GM12891 (cell line): ENCODE measurements around the gene CA5A.

Experiments used
- DNase-seq: peaks from one replicate; pipeline ENCODE4 v3.0.0; 2011; ENCODE audit warnings: low spot score; ENCODE audit not compliant: insufficient read length
- FAIRE-seq: peaks from 2 replicates; lab custom pipeline; 2011; peaks lifted over from hg19 to GRCh38; lab: Jason Lieb, UNC
- PAX5 ChIP-seq: IDR thresholded peaks from 2 replicates; pipeline ENCODE4 v1.6.1; 2011; ENCODE audit warnings: low read length, moderate library complexity, mild to moderate bottlenecking; ENCODE audit not compliant: insufficient read depth, severe bottlenecking
- POLR2A ChIP-seq: IDR thresholded peaks from 2 replicates; pipeline ENCODE4 v1.6.1; 2011; ENCODE audit warnings: low read depth, low read length, control low read depth
- POLR2AphosphoS5 ChIP-seq: IDR thresholded peaks from 2 replicates; pipeline ENCODE4 v1.6.1; 2011; ENCODE audit warnings: low read depth, low read length, control low read depth
- POU2F2 ChIP-seq: IDR thresholded peaks from 2 replicates; pipeline ENCODE4 v1.6.1; 2011; ENCODE audit warnings: low read depth, mild to moderate bottlenecking, control low read depth, low read length, moderate library complexity
- SPI1 ChIP-seq: IDR thresholded peaks from 2 replicates; pipeline ENCODE4 v1.6.1; 2011; ENCODE audit warnings: low read depth, low read length, control low read depth
- TAF1 ChIP-seq: IDR thresholded peaks from 2 replicates; pipeline ENCODE4 v1.6.1; 2011; ENCODE audit warnings: low read depth, low read length, control low read depth

The CA5A gene

GRCh38 chr16:87844120-87844733 is 92.1 kb downstream of the CA5A start:
- DNase-seq = no peak
- TF ChIP-seq TAF1 = no peak
- TF ChIP-seq SPI1 = no peak
- TF ChIP-seq PAX5 = no peak
- no peak for TF ChIP-seq POLR2AphosphoS5
- no peak for FAIRE-seq

- DNase-seq = no peak
- FAIRE-seq = no peak
- TF ChIP-seq POU2F2 (no peak), SPI1 (no peak), TAF1 (no peak), POLR2A (no peak), POLR2AphosphoS5 (no peak), PAX5 (no peak)
Observed at GRCh38 chr16:87843678-87844105, 92.6 kb downstream of the CA5A start.

DNA sequence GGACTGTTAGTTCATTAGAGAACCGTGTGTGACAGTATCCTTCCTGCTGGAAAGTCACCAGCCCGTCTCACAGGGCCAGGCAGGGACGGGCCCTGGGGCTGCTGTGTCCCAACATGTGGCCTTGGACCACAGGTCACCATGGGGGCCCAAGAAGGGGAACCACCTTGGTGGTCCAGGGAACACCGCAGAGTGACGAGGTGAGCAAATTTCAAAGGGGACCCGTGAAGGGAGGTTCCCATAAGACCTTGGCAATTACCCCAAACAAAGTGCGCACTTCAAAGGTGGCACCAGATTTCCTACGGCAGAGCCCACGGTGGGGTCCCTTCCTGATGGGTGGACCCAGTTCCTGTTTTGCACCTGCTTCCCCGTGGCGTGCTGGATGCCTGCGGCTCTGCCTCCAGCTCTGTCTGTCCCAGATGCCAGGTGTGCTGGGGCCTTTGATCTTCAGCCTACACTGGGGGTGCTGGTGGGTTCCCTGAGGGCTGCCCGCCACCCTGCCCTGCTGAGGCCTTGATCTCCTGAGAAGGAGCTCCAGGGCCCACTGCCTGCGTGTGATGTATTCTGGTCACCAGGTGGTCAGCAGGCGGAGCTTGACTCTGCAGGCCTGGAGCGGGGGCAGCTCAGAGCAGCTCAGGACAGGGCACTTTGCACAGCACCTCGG is 94.0 kb downstream of the CA5A start:
- TF ChIP-seq POLR2A (no peak), PAX5 (no peak), POU2F2 (no peak), SPI1 (no peak), POLR2AphosphoS5 (no peak; the same call in 1 of the 2 replicates), TAF1 (no peak)
- FAIRE-seq (no peak), DNase-seq (no peak)

DNA sequence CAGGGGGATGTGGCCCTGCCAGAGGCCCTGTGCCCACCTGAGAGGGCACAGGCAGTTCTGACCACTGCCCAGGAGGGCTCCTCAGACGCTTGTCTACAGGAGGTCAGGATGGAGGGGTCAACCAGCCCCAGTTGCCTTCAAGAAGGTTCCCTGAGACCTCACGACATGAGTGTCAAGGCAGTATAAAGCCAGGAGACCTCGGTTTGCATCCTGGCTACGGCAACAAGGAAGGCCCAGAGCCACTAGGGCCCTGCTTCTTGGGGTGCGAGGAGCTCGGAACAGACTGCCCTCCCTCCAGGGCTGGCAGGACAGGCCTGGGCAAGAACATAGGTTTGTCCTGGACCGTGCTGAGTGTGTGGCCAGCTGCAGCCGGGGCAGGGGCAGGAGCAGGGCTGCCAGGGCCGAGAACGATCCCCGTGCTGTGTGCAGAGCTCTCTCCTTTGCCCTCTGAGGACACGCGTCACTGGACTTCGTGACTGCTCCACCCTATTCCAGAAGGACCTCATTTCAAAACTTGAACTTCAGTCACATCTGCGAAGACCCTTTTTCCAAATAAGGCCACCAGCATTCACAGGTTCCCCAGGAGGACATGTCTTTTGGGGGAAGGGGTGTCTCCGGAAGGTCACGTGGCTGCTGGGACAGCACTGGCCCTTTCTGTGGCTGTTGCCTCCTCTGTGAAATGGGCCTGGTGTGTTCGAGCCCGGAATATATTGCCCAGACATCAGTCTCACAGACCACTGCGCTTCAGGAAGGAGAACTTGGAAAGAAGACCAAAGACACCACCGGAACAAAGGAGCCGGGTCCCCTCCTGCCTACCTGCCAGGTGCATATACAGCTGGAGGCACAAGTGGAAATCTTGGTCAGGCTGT is 94.8 kb downstream of the CA5A start:
- no peak for FAIRE-seq
- no peak for TF ChIP-seq TAF1
- no peak for TF ChIP-seq PAX5
- no peak for TF ChIP-seq POLR2AphosphoS5
- TF ChIP-seq POLR2A = no peak
- TF ChIP-seq POU2F2 = no peak
- no peak for TF ChIP-seq SPI1
- DNase-seq = no peak

DNA sequence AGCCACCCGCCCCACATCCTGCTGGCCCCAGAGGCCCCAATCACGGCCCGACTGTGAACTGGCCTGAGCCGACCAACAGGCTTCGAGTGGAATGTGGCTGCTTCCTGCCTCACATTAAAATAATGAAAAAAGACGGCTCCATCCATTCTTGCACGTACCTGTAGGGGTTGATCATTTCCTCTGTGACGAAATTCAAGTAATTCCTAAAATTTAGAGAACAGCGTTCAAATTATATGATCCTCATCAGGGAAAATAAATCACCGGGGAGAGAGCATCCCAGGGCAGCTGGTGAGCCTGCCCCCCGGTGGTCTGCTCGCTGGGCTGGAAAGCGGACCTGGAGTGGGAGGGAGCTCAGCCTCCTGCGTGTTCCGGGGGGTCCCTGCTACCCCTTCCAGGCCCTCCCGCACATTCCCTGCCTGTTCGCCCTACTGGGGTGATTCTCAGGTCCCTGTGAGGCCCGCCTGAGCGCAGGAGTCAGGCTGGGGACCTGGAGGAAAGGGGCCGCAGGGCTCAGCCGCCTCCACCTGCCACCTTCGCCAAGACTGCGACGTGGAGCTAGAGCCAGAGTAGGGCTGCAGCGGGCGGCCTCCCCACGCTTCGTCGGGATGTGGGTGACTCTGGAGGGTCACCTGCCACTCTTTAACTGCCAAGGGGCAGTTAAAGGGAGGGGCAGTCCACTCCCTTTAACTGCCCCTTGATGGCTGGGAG is 95.9 kb downstream of the CA5A start:
- TF ChIP-seq SPI1 (no peak), TAF1 (no peak)
- no peak for FAIRE-seq

DNA sequence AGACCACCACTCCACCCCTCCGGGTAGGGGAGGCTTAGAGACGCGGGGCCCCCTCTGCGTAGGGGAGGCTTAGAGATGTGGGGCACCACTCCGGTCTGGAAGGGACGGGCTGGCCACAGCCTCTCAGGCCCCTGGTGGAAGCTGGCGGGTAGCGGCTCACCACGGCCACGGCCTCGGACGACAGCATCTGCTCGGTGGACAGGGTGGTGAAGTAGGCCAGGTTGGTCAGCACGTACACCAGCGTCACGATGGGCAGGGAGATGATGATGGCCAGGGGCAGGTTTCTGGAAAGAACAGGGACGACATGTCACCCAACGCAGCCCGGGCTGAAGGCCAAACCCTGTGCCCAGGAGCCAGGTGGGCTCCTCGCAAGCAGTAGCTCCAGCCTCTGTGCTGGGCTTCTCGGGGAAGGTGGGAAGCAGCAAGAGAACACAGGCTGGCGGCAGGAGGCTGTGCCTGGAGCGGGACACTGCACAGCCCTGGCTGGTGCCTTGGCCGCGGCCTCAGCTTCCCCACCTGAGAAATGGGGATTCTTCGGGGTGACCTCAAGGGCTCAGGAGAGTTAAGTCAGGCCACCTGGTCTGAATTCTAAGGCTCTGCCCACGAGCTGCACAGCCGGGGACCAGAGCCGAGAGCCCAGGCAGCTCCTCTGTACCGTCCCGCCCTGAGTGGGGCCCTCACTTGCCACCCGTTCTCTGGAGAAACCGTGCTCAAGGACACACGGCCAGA is 96.6 kb downstream of the CA5A start:
- DNase-seq (no peak), FAIRE-seq (no peak)
- TF ChIP-seq POLR2A (no peak), TAF1 (no peak), PAX5 (no peak), SPI1 (no peak), POU2F2 (no peak), POLR2AphosphoS5 (no peak)

More for the DNA sequence above, 95.9 kb downstream of the CA5A start:
- DNase-seq = no peak

- FAIRE-seq = no peak
- DNase-seq = no peak
- no peak for TF ChIP-seq POLR2A
- no peak for TF ChIP-seq POU2F2
- TF ChIP-seq POLR2AphosphoS5 = no peak
- TF ChIP-seq PAX5 = no peak
- TF ChIP-seq SPI1 = no peak
- TF ChIP-seq TAF1 = no peak
Observed at GRCh38 chr16:87838643-87839541, 97.4 kb downstream of the CA5A start.
